T-helper 2 cell treated with Interferon-gamma antibody and Interleukin-4, amounts not matched to agents 100 ng/mL and 5 ng/mL, for 36 hours (primary cell): ENCODE measurements around the gene TTLL13. TPM values are rescaled to one million over a fixed set of nuclear protein-coding genes. Genes with fewer than 3 reads are reported as not detected.

Experiments used
- intact Hi-C: fragments of 100-400 bp; cut with micrococcal nuclease; formaldehyde crosslinking; loops from one replicate; pipeline ENCODE4 v1.15.1; 2023
- total RNA-seq: library from RNA; stranded (reverse); gene quantifications from 2 replicates; pipeline ENCODE4 v1.2.3, GENCODE V29; 2022

The TTLL13 gene
- total RNA-seq, 1 donor from 2014 or later: 1.1 TPM

GRCh38 chr15:90214553-90215196, 34.7 kb upstream of the TTLL13 start:
- intact Hi-C loops: no loop called here

- intact Hi-C loops: no loop called here
Measured at GRCh38 chr15:90217671-90218394, 31.5 kb upstream of the TTLL13 start.

DNA sequence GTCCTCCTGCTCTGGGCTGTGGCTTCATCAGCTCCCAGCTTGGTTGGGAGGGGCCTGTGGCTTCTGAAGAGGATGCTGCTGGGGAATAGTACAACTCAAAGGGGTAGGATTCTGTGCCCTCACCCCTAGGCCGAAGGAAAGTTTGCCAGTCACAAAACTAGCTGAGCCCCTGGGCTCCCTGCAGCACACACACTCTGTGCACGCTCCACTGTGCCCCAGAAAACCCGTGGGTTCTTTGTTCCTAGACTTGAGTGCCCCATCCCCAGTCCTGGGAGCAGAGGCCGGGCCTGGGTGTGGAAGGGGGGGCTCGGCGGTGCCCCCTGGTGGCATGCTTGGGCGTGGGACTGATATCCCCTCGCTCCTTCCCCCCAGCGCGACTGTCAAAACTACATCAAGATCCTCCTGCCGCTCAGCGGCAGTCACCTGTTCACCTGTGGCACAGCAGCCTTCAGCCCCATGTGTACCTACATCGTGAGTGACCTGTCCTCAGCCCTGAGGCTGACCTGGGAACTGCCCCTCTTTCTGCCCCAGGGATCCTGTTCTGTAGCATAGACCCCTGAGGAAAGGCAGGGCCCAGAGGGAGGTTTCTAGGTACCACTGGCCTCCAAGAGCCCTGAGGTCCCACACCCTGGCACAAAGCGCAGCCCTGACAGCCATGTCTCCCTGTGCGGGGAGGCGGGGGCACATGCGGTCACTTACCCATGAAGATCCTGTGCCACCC, 29.8 kb upstream of the TTLL13 start:
- intact Hi-C loops: loop anchor here (1.0 kb wide), 1 partner anchor 76 kb away; no protein-coding TSS in a partner anchor

GRCh38 chr15:90221246-90221900, 28.0 kb upstream of the TTLL13 start:
- intact Hi-C loops: no loop called here

DNA sequence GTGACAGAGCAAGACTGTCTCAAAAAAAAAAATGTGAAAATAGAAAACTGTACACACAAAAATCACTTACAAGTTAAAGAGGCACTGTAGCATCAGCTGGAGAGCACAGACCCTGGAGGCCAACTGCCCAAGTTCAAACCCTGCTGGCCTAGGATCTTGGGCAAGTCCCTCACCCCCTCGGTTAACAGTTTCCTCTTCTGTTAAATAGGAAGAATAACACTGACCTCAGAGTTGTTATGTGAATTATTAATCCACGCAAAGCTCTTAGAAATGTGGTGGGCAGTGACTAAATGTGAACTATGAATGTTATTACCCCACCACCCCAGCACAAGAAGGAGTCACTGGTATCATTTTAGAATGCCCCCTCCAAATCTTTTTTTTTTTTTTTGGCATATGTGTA, 26.8 kb upstream of the TTLL13 start:
- intact Hi-C loops: no loop called here

DNA sequence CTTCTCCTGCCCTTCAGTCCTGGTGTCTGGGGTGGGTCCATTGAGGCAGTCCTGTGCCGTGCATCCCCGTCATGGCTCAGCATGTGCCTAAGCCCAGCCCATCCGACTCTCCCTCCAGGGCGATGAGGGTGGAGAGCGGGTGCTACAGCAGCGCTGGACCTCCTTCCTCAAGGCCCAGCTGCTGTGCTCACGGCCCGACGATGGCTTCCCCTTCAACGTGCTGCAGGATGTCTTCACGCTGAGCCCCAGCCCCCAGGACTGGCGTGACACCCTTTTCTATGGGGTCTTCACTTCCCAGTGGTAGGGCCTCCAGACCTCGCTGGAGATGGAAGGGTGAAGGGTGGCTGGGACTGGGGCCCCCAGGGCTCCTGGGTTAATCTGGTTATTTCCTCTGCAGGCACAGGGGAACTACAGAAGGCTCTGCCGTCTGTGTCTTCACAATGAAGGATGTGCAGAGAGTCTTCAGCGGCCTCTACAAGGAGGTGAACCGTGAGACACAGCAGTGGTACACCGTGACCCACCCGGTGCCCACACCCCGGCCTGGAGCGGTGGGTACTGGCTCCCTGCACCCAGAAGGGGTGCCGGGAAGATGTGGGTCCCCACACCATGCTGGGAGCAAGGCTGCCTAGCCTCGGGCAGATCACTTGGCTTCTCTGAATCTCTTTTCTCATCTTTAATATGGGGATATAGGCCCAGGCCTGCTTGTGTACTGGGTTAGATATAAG, 25.8 kb upstream of the TTLL13 start:
- intact Hi-C loops: no loop called here

- intact Hi-C loops: no loop called here
Measured at GRCh38 chr15:90225047-90225446, 24.3 kb upstream of the TTLL13 start.

DNA sequence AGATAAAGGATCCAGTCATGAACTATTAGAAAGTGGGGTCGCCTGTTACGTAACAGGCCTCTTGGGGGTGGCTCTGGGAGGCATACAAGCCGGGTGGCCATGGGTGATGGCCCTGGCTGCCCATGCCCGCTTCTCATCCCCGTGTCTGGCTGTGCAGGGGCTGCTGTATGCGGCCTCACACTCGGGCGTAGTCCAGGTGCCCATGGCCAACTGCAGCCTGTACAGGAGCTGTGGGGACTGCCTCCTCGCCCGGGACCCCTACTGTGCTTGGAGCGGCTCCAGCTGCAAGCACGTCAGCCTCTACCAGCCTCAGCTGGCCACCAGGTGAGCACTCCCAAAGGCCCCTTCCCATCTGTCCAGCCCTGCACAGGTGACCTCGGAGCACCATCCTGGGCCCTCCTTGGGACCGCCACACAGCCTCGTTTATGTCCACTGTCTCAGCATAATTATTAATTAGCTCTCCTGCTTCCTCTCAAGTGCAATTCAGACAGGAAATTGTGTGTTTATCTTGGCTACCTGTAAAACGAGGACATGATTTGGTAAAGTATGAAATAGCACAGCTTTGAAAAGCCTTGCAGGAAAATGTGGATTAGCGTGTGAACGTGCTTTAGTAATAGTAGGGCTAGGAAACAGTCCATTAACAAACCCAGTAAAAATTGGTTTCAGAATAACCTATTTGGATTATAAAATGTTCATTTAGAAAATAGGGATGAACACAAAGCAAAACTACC, 23.7 kb upstream of the TTLL13 start:
- intact Hi-C loops: no loop called here

- intact Hi-C loops: no loop called here
Measured at GRCh38 chr15:90227336-90227735, 22.0 kb upstream of the TTLL13 start.

GRCh38 chr15:90227816-90228772, 21.3 kb upstream of the TTLL13 start:
- intact Hi-C loops: no loop called here

- intact Hi-C loops: no loop called here
Measured at GRCh38 chr15:90228960-90229359, 20.4 kb upstream of the TTLL13 start.

GRCh38 chr15:90230071-90230494, 19.3 kb upstream of the TTLL13 start:
- intact Hi-C loops: loop anchor here (5.0 kb wide), 3 partner anchors 88 to 702 kb away; partner anchors contain the start of gene HDDC3

DNA sequence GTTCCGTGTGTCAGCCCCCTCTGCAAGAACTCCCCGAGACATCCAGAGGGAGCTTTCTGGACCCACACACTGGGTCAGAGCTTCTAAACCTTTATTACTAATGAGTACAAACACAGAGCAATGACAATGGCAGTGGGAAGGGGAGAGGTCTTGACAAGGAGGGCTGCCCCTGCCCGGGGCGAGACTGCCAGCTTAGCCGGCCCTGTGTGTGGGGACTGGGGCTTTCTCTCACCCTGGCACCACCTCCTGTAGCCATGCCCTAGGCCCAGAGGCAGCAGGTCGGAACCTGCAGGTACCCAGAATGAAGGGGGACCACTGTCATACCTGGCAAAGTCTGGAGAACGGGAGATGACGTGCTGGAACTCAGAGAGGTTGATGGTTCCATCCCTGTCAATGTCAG, 18.7 kb upstream of the TTLL13 start:
- intact Hi-C loops: loop anchor here (1.0 to 5.0 kb wide), 5 partner anchors 29 to 702 kb away; partner anchors contain the start of genes HDDC3, IDH2 and SEMA4B

- intact Hi-C loops: loop anchor here (1.0 to 5.0 kb wide), 5 partner anchors 30 to 701 kb away; partner anchors contain the start of genes HDDC3, IDH2 and SEMA4B
Measured at GRCh38 chr15:90231028-90232017, 18.0 kb upstream of the TTLL13 start.

DNA sequence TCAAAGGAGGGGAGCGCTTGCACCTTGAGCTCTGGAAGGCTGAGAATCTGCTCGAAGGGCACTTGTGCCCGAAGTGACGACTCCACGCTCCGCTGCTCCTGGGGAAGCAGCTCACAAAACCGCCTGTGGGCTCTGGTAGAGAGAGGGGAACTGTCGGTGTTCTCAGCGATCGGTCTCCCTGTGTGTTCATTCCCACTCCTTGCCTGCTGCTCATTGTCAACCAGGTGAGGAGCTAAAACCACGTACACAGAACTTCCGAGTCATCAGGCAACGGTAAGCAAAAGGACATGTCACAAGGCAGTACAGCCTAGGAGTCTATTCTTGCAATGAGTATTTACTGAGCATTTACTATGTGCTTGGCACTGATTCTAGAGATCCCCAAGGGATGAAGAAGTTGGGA, 17.2 kb upstream of the TTLL13 start:
- intact Hi-C loops: loop anchor here (5.0 kb wide), 3 partner anchors 90 to 700 kb away; partner anchors contain the start of gene HDDC3

DNA sequence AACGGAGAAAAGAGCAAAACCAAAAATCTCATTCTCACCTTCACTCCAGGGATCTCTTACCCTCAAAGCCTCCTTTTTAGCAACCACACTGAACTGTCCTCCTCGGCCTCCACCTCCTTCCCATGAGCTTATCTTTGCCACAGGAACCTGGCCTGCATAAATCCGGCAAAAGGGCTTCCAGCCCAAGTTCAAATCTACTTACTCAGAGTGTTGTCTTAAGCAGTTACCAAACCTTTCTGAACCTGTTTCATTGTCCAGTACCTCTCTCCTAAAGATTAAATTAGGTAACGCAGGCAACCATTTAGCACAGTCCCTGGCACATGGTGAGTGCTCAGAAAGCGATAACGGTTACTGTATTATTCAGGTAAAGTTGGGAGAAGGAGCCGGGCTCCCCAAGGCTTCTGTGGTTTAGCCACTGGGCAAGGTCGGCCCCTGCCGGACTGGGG, 16.4 kb upstream of the TTLL13 start:
- intact Hi-C loops: loop anchor here (1.0 to 5.0 kb wide), 4 partner anchors 91 to 699 kb away; partner anchors contain the start of gene HDDC3

DNA sequence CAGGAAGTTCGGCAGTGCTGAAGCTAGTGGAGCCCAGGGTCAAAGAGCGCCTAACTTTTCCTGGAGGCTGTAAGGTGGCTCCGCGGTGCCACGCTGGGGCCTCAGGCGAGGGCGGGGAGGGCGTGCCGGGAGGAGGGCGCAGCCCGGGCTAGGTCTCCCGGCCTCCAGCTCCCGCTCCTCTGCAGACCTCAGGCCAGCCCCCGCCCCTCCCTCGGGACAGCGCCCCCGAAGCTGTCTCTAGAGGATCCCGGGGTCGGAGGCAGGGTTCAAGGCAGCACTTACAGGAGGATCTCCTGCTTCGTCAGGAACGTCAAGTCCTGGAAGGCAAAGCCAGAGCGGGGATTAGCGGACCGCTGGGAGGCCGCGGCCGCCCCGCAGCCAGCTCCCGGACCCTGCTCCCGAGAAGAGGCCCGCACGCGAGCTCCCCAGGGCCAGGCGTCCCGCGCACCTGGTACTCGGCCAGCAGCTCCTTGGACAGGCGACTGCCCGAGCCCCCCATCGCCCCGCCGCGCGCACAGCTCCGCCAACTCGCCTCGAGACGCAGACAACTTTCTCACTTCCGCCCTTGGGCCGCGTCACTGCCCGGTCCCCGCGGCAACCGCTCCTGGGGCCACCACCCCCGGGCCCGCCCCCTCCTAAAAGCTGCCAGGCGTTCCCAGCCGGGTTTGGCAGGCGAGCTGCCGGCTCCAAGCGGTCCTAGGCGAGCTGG, 15.8 kb upstream of the TTLL13 start, which contains the start of gene CIB1:
Gene CIB1, minus strand, starts transcription at position 555 of the 709 bp plus-strand sequence. Its CDS starts 56 bp downstream, at position 499.
- intact Hi-C loops: loop anchor here (1.0 to 5.0 kb wide), 8 partner anchors 16 to 699 kb away; partner anchors contain the start of genes HDDC3, IQGAP1, NGRN and TTLL13
